ENCODE measurements around the gene HIGD1B.

DNA sequence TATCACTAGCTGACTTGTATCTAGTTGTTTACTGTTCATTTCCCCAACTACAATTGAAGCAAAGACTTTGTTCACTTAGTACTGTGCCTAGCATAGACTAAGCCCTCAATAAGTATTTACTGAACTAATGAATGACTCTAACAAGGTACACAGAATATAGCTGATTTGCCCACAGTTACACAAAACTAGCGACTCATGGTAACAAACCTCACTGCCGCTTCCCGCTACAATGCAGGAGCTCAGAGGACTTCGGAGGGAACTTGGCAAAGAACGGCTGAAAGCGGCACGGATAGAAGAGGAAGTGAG lies 51.0 kb downstream of the HIGD1B start:
- TF ChIP-seq, protein P1, sequence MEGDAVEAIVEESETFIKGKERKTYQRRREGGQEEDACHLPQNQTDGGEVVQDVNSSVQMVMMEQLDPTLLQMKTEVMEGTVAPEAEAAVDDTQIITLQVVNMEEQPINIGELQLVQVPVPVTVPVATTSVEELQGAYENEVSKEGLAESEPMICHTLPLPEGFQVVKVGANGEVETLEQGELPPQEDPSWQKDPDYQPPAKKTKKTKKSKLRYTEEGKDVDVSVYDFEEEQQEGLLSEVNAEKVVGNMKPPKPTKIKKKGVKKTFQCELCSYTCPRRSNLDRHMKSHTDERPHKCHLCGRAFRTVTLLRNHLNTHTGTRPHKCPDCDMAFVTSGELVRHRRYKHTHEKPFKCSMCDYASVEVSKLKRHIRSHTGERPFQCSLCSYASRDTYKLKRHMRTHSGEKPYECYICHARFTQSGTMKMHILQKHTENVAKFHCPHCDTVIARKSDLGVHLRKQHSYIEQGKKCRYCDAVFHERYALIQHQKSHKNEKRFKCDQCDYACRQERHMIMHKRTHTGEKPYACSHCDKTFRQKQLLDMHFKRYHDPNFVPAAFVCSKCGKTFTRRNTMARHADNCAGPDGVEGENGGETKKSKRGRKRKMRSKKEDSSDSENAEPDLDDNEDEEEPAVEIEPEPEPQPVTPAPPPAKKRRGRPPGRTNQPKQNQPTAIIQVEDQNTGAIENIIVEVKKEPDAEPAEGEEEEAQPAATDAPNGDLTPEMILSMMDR (IDR thresholded peaks at IDR 0.05; ENCODE audit: low read length), result no peak
- TF ChIP-seq EZH2 (IDR thresholded peaks at IDR 0.05; ENCODE audit: borderline replicate concordance, low read length), result no peak

Measured in OCI-LY1 (cell line).